Mesodermal cell (in vitro differentiated cells): Measurements from ENCODE around the gene RAB29. TPM values are rescaled to one million over a fixed set of nuclear protein-coding genes. Genes with fewer than 3 reads are reported as not detected.
"Not testable (repeated sequence)": the region's sequence is repeated elsewhere in the genome, so short reads cannot be mapped to it uniquely, and the experiment has no call there.

ENCODE experiments used
- H3K27ac ChIP-seq: 2 replicates; pipeline ENCODE4 v1.7.0; 2013; ENCODE audit warnings: mild to moderate bottlenecking, low read depth, low read length, moderate library complexity; ENCODE audit not compliant: severe bottlenecking
- H3K36me3 ChIP-seq: 2 replicates; pipeline ENCODE4 v1.7.1; 2013; ENCODE audit warnings: mild to moderate bottlenecking, low read length, moderate library complexity; ENCODE audit not compliant: control insufficient read depth, insufficient read depth
- H3K4me1 ChIP-seq: one replicate; pipeline ENCODE4 v1.7.1; 2013; ENCODE audit warnings: mild to moderate bottlenecking, low read length; ENCODE audit not compliant: insufficient read depth, control insufficient read depth, poor library complexity, severe bottlenecking
- H3K4me3 ChIP-seq: 2 replicates; pipeline ENCODE4 v1.7.0; 2013; ENCODE audit warnings: low read length, control low read depth, mild to moderate bottlenecking; ENCODE audit not compliant: insufficient read depth, poor library complexity, severe bottlenecking; ENCODE audit errors: extremely low read depth
- H3K9me3 ChIP-seq: 2 replicates; pipeline ENCODE4 v1.7.1; 2013; ENCODE audit warnings: mild to moderate bottlenecking, low read length, moderate library complexity; ENCODE audit not compliant: control insufficient read depth
- WGBS, 2 experiments: methylation state at CpG; one replicate each; pipeline ENCODE4 v1.1.5; 2013; ENCODE audit warnings: missing lambda C conversion rate in 2 of 2; ENCODE audit not compliant: insufficient coverage in 2 of 2; 5-methylcytosine and 5-hydroxymethylcytosine counted together
- polyA plus RNA-seq, 2 experiments: library from polyadenylated mRNA; stranded (reverse); fragments of 50-300 nt; gene quantifications; one replicate each; pipeline ENCODE4 v1.2.3, GENCODE V29; 2013

Gene RAB29
- polyA plus RNA-seq (2013, experiment 1 of 2) = 6.9 TPM
- polyA plus RNA-seq (2013, experiment 2 of 2) = 7.6 TPM

GRCh38 chr1:205775015-205775716 is at the start of gene RAB29:
Gene RAB29 (minus strand): TSS chr1:205775482. CDS start chr1:205774956, 526 bp downstream.
- Histone ChIP-seq H3K36me3 (no peaks in the 10 kb centered on the region), H3K4me1 (peaks cover under 1% of the 10 kb centered on the region), H3K4me3 (peak within 1 kb of the TSS; percentile 68), H3K27ac (no peak within 1 kb of the TSS), H3K9me3 (no peaks in the 10 kb centered on the region)
- 0% methylated on average over 20 to 25 of the region's 40 CpGs for WGBS, 2 experiments

- no peak overlapping the region for H3K4me3 ChIP-seq
- WGBS, 2 experiments = 86 to 100% methylated on average over 2 of the region's 5 CpGs
- H3K9me3 ChIP-seq = no peaks in the 10 kb centered on the region
- no peaks in the 10 kb centered on the region for H3K4me1 ChIP-seq
- H3K27ac ChIP-seq = no peak overlapping the region
- H3K36me3 ChIP-seq = no peaks in the 10 kb centered on the region
These were observed 48.9 kb upstream of the RAB29 start for GRCh38 chr1:205824180-205824579.

DNA sequence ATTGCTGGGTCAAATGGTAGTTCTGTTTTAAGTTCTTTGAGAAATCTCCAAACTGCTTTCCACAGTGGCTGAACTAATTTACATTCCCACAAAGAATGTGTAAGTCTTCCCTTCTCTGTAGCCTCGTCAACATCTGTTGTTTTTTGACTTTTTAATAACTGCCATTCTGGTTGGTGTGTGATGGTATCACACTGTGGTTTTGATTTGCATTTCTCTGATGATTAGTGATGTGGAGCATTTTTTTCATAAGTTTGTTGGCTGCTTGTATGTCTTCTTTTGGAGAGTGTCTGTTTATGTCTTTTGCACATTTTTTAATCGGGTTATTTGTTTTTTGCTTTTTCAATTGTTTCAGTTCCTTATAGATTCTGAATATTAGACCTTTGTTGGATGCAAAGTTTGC is 48.0 kb upstream of the RAB29 start:
- not testable (repeated sequence) for H3K9me3 ChIP-seq, H3K4me1 ChIP-seq, H3K36me3 ChIP-seq, H3K27ac ChIP-seq, H3K4me3 ChIP-seq
- 100% methylated on average over 1 of the region's 2 CpGs; no CpG with 5 or more reads in 1 of the 2 experiments for whole genome bisulfite sequencing, 2 experiments

GRCh38 chr1:205822397-205822796 is 47.1 kb upstream of the RAB29 start:
- no peaks in the 10 kb centered on the region for H3K36me3 ChIP-seq
- H3K4me1 ChIP-seq = no peaks in the 10 kb centered on the region
- no peak overlapping the region for H3K4me3 ChIP-seq
- no peaks in the 10 kb centered on the region for H3K9me3 ChIP-seq
- WGBS, 2 experiments = no CpG with 5 or more reads among the region's 2 CpGs
- H3K27ac ChIP-seq = no peak overlapping the region

GRCh38 chr1:205817988-205818387 is 42.7 kb upstream of the RAB29 start:
- Histone ChIP-seq H3K4me3 (no peak overlapping the region), H3K9me3 (no peaks in the 10 kb centered on the region), H3K27ac (no peak overlapping the region), H3K36me3 (no peaks in the 10 kb centered on the region), H3K4me1 (peaks cover 5% of the 10 kb centered on the region)
- WGBS, 2 experiments = 85 to 91% methylated on average over 1 to 3 of the region's 3 CpGs

- no CpG with 5 or more reads among the region's 3 CpGs for WGBS, 2 experiments
- H3K27ac ChIP-seq = no peak overlapping the region
- no peaks in the 10 kb centered on the region for H3K9me3 ChIP-seq
These were observed 42.1 kb upstream of the RAB29 start for GRCh38 chr1:205817364-205817763.

DNA sequence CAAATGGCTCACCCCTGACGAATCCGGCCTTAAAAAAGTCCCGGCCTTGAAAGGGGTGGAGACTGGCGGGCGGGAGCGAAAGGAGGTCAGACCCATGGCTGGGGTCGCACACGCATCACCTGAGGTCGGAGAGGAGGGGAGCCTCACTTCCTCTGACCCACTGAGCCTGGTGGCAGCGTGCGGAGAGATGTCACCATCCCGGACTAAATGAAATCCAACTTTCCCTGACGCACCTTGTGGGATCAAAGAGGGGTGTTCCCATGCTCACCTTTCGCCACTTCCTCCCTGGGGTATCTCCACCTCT is 38.4 kb upstream of the RAB29 start:
- peak overlapping the region; percentile 71 for H3K4me3 ChIP-seq
- no peaks in the 10 kb centered on the region for H3K9me3 ChIP-seq
- H3K36me3 ChIP-seq = peaks cover 19% of the 10 kb centered on the region
- H3K4me1 ChIP-seq = peaks cover 24% of the 10 kb centered on the region
- H3K27ac ChIP-seq = peak overlapping the region; percentile 53
- 0% methylated on average over 4 to 8 of the region's 14 CpGs for WGBS, 2 experiments

More at GRCh38 chr1:205817364-205817763, 42.1 kb upstream of the RAB29 start:
- peaks cover 6% of the 10 kb centered on the region for H3K4me1 ChIP-seq
- H3K4me3 ChIP-seq = no peak overlapping the region
- H3K36me3 ChIP-seq = no peaks in the 10 kb centered on the region

GRCh38 chr1:205812878-205813754 is 37.8 kb upstream of the RAB29 start, which contains the start of gene SLC41A1:
Gene SLC41A1 (minus strand): TSS chr1:205813198. CDS start chr1:205810441, 2,757 bp downstream.
- 0 to 1% methylated on average over 61 to 65 of the region's 83 CpGs for WGBS, 2 experiments
- H3K9me3 ChIP-seq = no peaks in the 10 kb centered on the region
- peaks cover 24% of the 10 kb centered on the region for H3K4me1 ChIP-seq
- H3K4me3 ChIP-seq = peak within 1 kb of the TSS; percentile 71
- peak within 1 kb of the TSS; percentile 57 for H3K27ac ChIP-seq
- peaks cover 25% of the 10 kb centered on the region for H3K36me3 ChIP-seq

DNA sequence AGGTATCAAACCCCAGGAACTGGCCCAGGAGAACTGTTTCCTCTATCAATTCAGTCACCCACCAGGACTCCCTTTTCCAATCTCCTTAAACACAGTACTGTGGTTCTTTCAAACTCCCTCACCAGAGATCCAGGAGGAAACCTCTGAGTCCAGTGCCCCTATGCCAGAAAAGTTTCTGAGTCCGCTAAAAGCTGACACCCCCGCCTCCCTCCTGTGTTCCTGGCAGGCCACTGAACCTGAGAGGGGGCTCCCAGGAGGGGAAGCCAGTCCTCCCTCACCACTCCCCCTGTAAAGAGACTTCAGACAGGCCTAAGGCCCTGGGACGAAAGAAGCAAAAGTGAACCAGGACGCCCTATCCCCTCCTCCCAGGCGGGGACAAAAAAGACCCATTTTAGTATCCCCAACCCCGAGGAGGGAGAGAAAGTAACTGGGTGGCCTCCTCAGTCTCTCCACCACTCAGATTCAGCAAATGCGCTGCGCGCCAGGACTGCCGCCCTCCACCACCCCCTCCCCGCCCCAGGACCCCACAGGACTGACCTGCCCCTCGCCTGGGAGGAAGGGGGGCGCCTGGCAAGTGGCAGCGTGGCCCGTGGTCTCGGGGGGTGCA is 37.1 kb upstream of the RAB29 start:
- no peaks in the 10 kb centered on the region for H3K9me3 ChIP-seq
- peak overlapping the region; percentile 57 for H3K27ac ChIP-seq
- peaks cover 24% of the 10 kb centered on the region for H3K4me1 ChIP-seq
- 0 to 6% methylated on average over 2 to 5 of the region's 16 CpGs for WGBS, 2 experiments
- peaks cover 27% of the 10 kb centered on the region for H3K36me3 ChIP-seq
- H3K4me3 ChIP-seq = peak overlapping the region; percentile 71

DNA sequence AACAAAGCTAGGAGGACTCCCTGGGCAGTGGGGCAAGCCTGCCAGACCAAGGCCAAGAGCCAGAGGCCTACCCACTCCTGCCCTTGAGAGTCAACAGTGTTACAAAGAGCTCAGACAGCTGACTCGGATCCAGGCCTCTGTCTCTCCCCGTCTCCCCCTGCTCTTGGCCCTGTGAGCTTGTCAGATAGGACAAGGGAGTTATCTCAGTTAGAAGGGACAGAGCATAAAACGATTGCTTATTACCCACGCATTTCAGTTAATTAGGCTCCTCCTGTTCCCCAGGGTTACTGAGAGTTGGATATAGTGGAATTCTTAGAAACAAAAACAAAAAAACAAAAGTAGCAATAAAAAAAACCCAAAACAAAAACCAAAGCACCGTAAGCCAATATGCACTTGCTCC is 36.4 kb upstream of the RAB29 start:
- Histone ChIP-seq H3K4me3 (peak overlapping the region; percentile 71), H3K36me3 (peaks cover 34% of the 10 kb centered on the region), H3K27ac (peak overlapping the region; percentile 36), H3K4me1 (peaks cover 24% of the 10 kb centered on the region), H3K9me3 (no peaks in the 10 kb centered on the region)
- 80 to 89% methylated on average over 1 of the region's 5 CpGs for WGBS, 2 experiments
